Activated CD8-positive, alpha-beta memory T cell treated with anti-CD3 and anti-CD28 coated beads for 48 hours (primary cell): Measurements from ENCODE around the gene HRG.
"Not testable (repeated sequence)": the region's sequence is repeated elsewhere in the genome, so short reads cannot be mapped to it uniquely, and the experiment has no call there.

Experiments used
- DNase-seq, 3 experiments: peaks; one replicate each; pipeline ENCODE4 v3.0.0-alpha.2; 2020; ENCODE audit warnings: low read depth in 2 of 3, low spot score in 2 of 3

HRG gene

GRCh38 chr3:186679151-186679550, 13.3 kb downstream of the HRG start:
- DNase-seq: no peak

- DNase-seq: no peak
Measured at GRCh38 chr3:186680869-186681268, 15.1 kb downstream of the HRG start.

GRCh38 chr3:186682812-186683211, 17.0 kb downstream of the HRG start:
- DNase-seq: no peak

- no peak for DNase-seq
Measured at GRCh38 chr3:186683979-186684378, 18.2 kb downstream of the HRG start.

- DNase-seq: not testable (repeated sequence)
Measured at GRCh38 chr3:186686475-186686874, 20.7 kb downstream of the HRG start.

GRCh38 chr3:186687120-186687651, 21.4 kb downstream of the HRG start:
- DNase-seq: no peak

- not testable (repeated sequence) for DNase-seq
Measured at GRCh38 chr3:186690304-186690703, 24.5 kb downstream of the HRG start.

- DNase-seq: no peak
Measured at GRCh38 chr3:186691676-186692075, 25.9 kb downstream of the HRG start.

- DNase-seq: no peak
Measured at GRCh38 chr3:186693843-186694242, 28.0 kb downstream of the HRG start.

GRCh38 chr3:186694288-186695032, 28.6 kb downstream of the HRG start:
- no peak for DNase-seq

- no peak for DNase-seq
Measured at GRCh38 chr3:186696522-186696921, 30.7 kb downstream of the HRG start.

- DNase-seq: no peak
Measured at GRCh38 chr3:186697510-186697909, 31.7 kb downstream of the HRG start.

- DNase-seq: no peak
Measured at GRCh38 chr3:186700267-186700666, 34.5 kb downstream of the HRG start.

GRCh38 chr3:186702451-186702850, 36.6 kb downstream of the HRG start:
- DNase-seq: not testable (repeated sequence)

GRCh38 chr3:186705882-186706780, 40.3 kb downstream of the HRG start:
- DNase-seq: peak in 2 of 3 experiments; percentile 11 to 31

GRCh38 chr3:186708983-186709679, 43.3 kb downstream of the HRG start:
- DNase-seq: no peak

- DNase-seq: not testable (repeated sequence)
Measured at GRCh38 chr3:186710694-186711093, 44.9 kb downstream of the HRG start.

GRCh38 chr3:186713499-186713898, 47.7 kb downstream of the HRG start:
- DNase-seq: no peak

GRCh38 chr3:186717039-186717457, 51.2 kb downstream of the HRG start, which contains the start of gene KNG1:
Gene KNG1 (plus strand): TSS chr3:186717359. CDS start chr3:186717543, 184 bp downstream.
- DNase-seq: no peak

GRCh38 chr3:186719945-186720739, 54.3 kb downstream of the HRG start:
- no peak for DNase-seq
